Upper lobe of left lung (tissue), 6 donors: ENCODE measurements around the gene C4orf50. TPM values are rescaled to one million over a fixed set of nuclear protein-coding genes. Genes with fewer than 3 reads are reported as not detected.

Source experiments
- ATAC-seq, 2 donors: fragments of 200-7000 bp; cut with Tn5 transposase; one replicate each; pipeline ENCODE4 v1.9.1; 2022; ENCODE audit warnings: mild to moderate bottlenecking in 2 of 2, moderate library complexity in 2 of 2; ENCODE audit not compliant: low FRiP score in 2 of 2
- DNase-seq, 2 donors: peaks; one replicate each; pipeline ENCODE4 v3.0.0-alpha.2; 2019 to 2020
- H3K27ac ChIP-seq, 4 donors: fragments of 200-600 bp; sonication (generic); one replicate each; pipeline ENCODE4 v1.5.1; 2016 to 2019
- H3K27me3 ChIP-seq, 4 donors: fragments of 200-600 bp; sonication (generic); one replicate each; pipeline ENCODE4 v1.5.1; 2017 to 2019
- H3K36me3 ChIP-seq, 4 donors: fragments of 200-600 bp; sonication (generic); one replicate each; pipeline ENCODE4 v1.5.1; 2016 to 2019
- H3K4me1 ChIP-seq, 4 donors: fragments of 200-600 bp; sonication (generic); one replicate each; pipeline ENCODE4 v1.5.1; 2018 to 2019
- H3K4me3 ChIP-seq, 4 donors: fragments of 200-600 bp; sonication (generic); one replicate each; pipeline ENCODE4 v1.5.1; 2017 to 2019; ENCODE audit warnings: mild to moderate bottlenecking in 2 of 4, moderate library complexity in 1 of 4
- H3K9me3 ChIP-seq, 4 donors: fragments of 200-600 bp; sonication (generic); one replicate each; pipeline ENCODE4 v1.5.1; 2018 to 2019
- CTCF ChIP-seq, 6 experiments: fragments of 450-650 bp in 4 of 6; fragments of 200-600 bp in 2 of 6; sonication (generic) in 2 of 6; IDR thresholded peaks; one replicate each; pipeline ENCODE4 v1.5.1; 2016 to 2019; ENCODE audit warnings: antibody characterized with exemption in 6 of 6
- EP300 ChIP-seq, 4 donors: sonication (generic); formaldehyde crosslinking; IDR thresholded peaks; one replicate each; pipeline ENCODE4 v1.5.1; 2017; ENCODE audit warnings: antibody characterized with exemption in 4 of 4, control low read depth in 2 of 4
- POLR2A ChIP-seq, 4 donors: fragments of 450-650 bp; IDR thresholded peaks; one replicate each; pipeline ENCODE4 v1.5.1; 2016 to 2017; ENCODE audit warnings: antibody characterized with exemption in 4 of 4, mild to moderate bottlenecking in 2 of 4
- POLR2AphosphoS5 ChIP-seq, 2 donors: sonication (generic); formaldehyde crosslinking; IDR thresholded peaks; one replicate each; pipeline ENCODE4 v1.5.1; 2017; ENCODE audit warnings: antibody characterized with exemption in 2 of 2
- WGBS, 2 donors: methylation state at CpG; one replicate each; pipeline ENCODE4 v1.1.5; 2017 to 2018; 5-methylcytosine and 5-hydroxymethylcytosine counted together
- total RNA-seq, 6 donors: library from RNA; depleted of rRNA in 4 of 6; stranded (reverse); fragments of >200 nt in 4 of 6; gene quantifications; one replicate each; pipeline versions ENCODE4 v1.1.0 to v1.2.1, GENCODE V29; 2016 to 2021
- donor health status: DM: no; HTN: no; CAD: no; lungs with moderate emphysema.
- donor health status: DM: no; HTN: yes; CAD: no; lungs with severe emphysema.

C4orf50 gene
- total RNA-seq, 6 donors from 2014 or later = 0.03 to 1.3 (median 0.65) TPM

- TF ChIP-seq POLR2AphosphoS5 (IDR thresholded peaks at IDR 0.05) (no peak), POLR2A (IDR thresholded peaks at IDR 0.05) (no peak), EP300 (IDR thresholded peaks at IDR 0.05) (no peak), CTCF (IDR thresholded peaks at IDR 0.05) (no peak)
- Histone ChIP-seq H3K4me1 (peaks cover 30 to 53% (median 33%) of the 10 kb centered on the region in 4 donors), H3K4me3 (peak overlapping the region in 2 of 4 donors; percentile 18 to 22), H3K9me3 (peaks cover 0 to 4% (median 0%) of the 10 kb centered on the region in 4 donors), H3K27ac (no peak overlapping the region), H3K27me3 (peaks cover 0 to 58% (median 34%) of the 10 kb centered on the region in 4 donors), H3K36me3 (no peaks in the 10 kb centered on the region)
- ATAC-seq = no peak
- 2% methylated on average over 30 to 40 of the region's 41 CpGs for WGBS, 2 donors
- no peak for DNase-seq
These were observed 128.0 kb downstream of the C4orf50 start for GRCh38 chr4:5890063-5890727.

DNA sequence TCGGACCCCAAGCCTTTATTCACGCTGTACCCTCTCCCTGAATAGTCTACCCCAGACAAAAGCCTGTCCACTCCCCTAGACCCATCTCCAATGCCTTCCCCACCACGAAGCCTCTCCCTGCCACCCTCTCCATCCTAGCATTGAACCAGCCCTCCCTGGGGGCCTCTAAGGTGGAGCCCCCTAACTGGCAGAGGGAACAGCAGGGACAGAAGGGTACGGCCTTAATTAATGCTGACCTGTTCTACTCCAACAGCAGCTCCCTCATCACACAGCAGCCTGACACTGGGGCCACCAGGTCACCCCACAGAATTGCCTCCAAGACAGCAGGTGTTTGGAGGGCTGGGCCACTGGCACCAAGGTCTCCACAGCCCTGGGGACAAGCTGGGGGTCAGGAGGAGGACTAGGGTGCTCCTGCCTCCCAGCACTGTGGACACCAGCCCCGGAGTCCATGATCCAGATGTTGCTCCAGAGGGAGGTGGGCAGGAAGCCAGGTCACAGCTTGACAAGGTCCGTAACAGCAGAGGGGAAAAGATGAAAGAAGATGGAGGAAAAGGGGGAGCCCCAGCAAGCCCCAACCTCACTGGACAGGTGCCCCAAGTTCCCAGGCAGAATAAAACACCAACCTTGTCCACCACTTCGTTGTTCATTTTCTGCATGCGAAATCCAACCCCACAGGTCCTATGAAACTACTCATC lies 129.1 kb downstream of the C4orf50 start:
- ATAC-seq (no peak), DNase-seq (no peak)
- no peaks in the 10 kb centered on the region for H3K36me3 ChIP-seq
- H3K4me1 ChIP-seq = peaks cover 30 to 53% (median 33%) of the 10 kb centered on the region in 4 donors
- 25 to 31% methylated on average over 7 to 8 of the region's 8 CpGs for WGBS, 2 donors
- H3K9me3 ChIP-seq = peaks cover 0 to 4% (median 0%) of the 10 kb centered on the region in 4 donors
- no peak overlapping the region for H3K27ac ChIP-seq
- H3K4me3 ChIP-seq = peak overlapping the region in 2 of 4 donors; percentile 36 to 68
- TF ChIP-seq POLR2A (IDR thresholded peaks at IDR 0.05) = no peak
- TF ChIP-seq CTCF (IDR thresholded peaks at IDR 0.05) = no peak
- no peak for TF ChIP-seq POLR2AphosphoS5 (IDR thresholded peaks at IDR 0.05)
- no peak for TF ChIP-seq EP300 (IDR thresholded peaks at IDR 0.05)
- H3K27me3 ChIP-seq = peaks cover 0 to 57% (median 34%) of the 10 kb centered on the region in 4 donors

- H3K27me3 ChIP-seq = peaks cover 0 to 52% (median 31%) of the 10 kb centered on the region in 4 donors
- H3K27ac ChIP-seq = peak overlapping the region in 2 of 4 donors; percentile 22 to 63
- WGBS, 2 donors = 2 to 4% methylated on average over 13 to 67 of the region's 81 CpGs
- peaks cover 0 to 4% (median 0%) of the 10 kb centered on the region in 4 donors for H3K9me3 ChIP-seq
- peak in 1 of 2 donors; percentile 40 for ATAC-seq
- no peaks in the 10 kb centered on the region for H3K36me3 ChIP-seq
- TF ChIP-seq EP300 (IDR thresholded peaks at IDR 0.05) (no peak), POLR2A (IDR thresholded peaks at IDR 0.05) (no peak), POLR2AphosphoS5 (IDR thresholded peaks at IDR 0.05) (no peak), CTCF (IDR thresholded peaks at IDR 0.05) (no peak)
- DNase-seq = peak in 1 of 2 donors; percentile 86
- H3K4me3 ChIP-seq = peak overlapping the region; percentile 0 to 68 (median 42)
- H3K4me1 ChIP-seq = peaks cover 30 to 51% (median 33%) of the 10 kb centered on the region in 4 donors
These were observed 129.8 kb downstream of the C4orf50 start for GRCh38 chr4:5888222-5889001.

DNA sequence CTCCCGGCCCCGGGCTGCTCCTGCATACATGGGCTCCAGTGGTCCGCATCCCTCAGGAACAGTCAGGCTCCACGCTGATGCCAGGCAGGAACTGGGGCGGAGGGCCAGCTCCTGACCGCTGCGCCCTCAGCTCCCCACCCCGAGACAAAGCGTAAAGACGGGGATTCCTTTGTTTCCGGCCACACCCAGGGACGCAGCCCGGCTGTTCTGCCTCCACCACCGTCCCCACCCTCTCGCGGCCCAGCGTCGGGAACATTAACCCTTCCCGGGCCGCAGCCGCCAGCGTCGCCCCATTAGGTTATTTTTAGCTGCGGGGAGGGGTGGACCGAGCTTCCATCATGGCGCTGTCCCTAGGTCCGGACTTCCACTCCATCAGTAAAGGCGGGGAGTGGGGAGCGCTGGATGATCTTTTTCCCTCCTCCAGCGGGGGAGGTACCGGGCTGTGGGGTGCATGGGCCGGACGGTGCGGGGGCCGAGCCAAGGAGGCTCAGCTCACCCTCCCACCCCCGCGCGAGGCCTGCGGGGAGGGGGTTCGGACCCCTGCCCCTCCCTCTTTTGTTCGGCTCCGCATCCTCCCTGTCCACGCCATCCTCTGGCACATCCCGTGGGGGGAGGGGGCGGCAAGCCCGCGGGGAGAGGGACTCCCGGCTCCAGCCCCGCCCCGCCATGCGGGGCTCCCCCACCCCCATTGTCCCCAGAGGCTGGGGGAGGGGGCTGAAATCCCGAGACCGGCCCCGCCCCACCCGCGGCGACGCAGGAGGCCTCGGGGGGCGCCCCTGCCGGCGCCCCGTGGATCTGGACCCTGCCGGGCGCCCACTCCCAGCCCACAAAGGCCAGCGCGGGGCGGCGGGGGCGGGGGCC lies 130.6 kb downstream of the C4orf50 start:
- Histone ChIP-seq H3K27me3 (peaks cover 0 to 47% (median 28%) of the 10 kb centered on the region in 4 donors), H3K9me3 (peaks cover 0 to 4% (median 0%) of the 10 kb centered on the region in 4 donors), H3K4me3 (peak overlapping the region; percentile 0 to 68 (median 42)), H3K27ac (peak overlapping the region in 2 of 4 donors; percentile 22 to 63), H3K4me1 (peaks cover 27 to 44% (median 29%) of the 10 kb centered on the region in 4 donors), H3K36me3 (no peaks in the 10 kb centered on the region)
- ATAC-seq (peak; percentile 5 to 33), DNase-seq (no peak)
- WGBS, 2 donors = 5 to 6% methylated on average over 14 to 39 of the region's 70 CpGs
- TF ChIP-seq POLR2A (IDR thresholded peaks at IDR 0.05) (no peak), EP300 (IDR thresholded peaks at IDR 0.05) (no peak), POLR2AphosphoS5 (IDR thresholded peaks at IDR 0.05) (no peak), CTCF (IDR thresholded peaks at IDR 0.05) (no peak)
